HG03103 (cell line): ENCODE measurements around the gene SUPT4H1.
"Not testable (repeated sequence)": the region's sequence is repeated elsewhere in the genome, so short reads cannot be mapped to it uniquely, and the experiment has no call there.

Experiments
- ATAC-seq: cut with Tn5 transposase; IDR thresholded peaks from one replicate; pipeline ENCODE4 v1.9.1; 2021; ENCODE audit warnings: low read depth; ENCODE audit not compliant: unreplicated experiment

Gene SUPT4H1

DNA sequence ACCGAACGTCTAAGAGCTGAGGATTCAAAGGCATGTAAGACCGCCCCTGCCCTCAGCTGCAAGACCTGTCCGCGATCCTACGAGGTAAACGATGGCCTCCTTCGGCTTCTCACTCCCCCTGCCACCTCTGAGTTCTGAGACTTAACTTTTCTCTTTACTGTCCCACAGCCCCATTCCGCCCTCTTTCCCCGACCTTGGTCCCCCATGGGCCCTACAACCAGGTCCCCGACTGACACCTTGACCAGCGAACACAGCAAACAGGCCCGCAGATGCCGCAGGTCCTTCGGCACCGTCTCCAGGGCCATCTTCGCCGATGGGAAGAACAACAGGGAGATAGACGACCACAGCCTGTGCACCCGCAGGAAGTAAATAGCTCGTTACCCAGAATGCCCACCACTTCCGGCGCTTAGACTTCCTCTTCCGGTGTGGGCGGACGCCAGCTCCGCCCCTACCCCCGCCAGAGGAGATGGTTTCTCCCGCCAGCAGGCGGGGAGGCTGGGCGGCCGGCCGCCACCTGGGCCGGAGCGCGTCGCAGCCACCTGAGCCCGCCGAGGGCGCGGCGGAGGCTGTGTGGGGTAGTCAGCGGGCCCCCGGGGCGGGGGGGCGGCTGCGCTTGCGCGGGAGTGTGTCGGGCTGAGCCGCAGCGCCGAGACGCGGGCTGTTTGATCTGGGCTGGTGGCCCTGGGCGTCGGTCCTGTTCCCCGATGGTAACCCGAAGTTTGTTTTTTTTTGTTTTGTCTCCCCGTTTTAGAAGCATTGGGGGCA is at the start of gene SUPT4H1:
TSS of gene SUPT4H1 (minus strand) at position 371 of the 765 bp plus-strand sequence. CDS start at position 305, 66 bp downstream.
- ATAC-seq, result peak; percentile 81

DNA sequence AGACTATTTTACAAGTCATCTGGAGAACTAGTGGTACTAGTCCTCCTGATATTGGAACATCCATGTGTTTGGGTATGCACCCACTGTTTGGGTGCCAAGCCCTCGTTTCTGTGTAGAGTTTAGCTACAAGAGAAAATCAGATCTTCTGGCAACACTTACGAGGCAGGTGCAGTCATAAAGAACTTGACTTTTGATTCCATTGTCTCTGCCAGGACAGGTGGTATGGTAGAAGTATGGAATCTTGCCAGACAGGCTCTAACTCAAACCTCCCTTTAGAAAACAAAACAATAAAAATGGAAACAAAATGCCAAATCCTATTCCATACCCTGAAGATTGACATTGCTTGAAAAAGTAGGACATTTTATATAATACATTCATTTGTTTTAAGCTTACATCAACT is 49.3 kb upstream of the SUPT4H1 start:
- ATAC-seq, result no peak

DNA sequence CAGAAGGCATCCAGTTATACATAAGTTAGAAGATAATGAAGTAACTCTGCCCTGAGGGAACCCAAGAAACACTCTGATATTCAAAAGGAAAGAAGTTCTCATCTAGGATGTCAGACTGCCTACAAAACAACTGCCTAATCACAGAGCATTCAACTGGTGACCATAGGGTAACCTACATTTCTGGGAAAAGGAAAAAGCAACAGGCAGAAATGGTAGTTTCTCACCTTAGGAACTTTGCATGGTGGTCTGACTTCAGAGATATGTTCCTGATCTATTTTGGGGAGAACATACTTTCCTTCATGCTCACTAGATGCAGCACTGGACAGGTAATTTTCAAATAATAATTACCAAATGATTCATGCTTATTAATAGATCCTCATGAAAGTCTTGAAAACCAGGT is 48.8 kb upstream of the SUPT4H1 start:
- ATAC-seq, result no peak

DNA sequence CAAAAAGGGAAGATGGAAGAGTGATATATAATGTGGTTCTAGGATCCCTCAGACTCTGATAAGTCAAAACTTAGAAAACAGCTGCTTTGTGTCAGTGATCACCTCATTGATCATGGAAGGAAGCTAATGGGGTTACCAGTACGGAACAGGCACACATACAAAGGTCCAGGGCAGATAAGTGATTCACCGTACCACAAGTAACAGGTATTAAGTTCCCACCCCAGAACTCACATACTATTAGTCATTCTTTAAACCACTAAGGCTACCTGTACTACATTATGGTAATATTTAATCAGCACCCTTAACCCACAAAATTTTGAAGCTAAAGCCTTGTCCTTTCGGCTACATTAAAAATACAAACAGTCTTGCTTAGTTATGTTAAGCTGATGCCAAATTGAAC is 48.0 kb upstream of the SUPT4H1 start:
- no peak for ATAC-seq

DNA sequence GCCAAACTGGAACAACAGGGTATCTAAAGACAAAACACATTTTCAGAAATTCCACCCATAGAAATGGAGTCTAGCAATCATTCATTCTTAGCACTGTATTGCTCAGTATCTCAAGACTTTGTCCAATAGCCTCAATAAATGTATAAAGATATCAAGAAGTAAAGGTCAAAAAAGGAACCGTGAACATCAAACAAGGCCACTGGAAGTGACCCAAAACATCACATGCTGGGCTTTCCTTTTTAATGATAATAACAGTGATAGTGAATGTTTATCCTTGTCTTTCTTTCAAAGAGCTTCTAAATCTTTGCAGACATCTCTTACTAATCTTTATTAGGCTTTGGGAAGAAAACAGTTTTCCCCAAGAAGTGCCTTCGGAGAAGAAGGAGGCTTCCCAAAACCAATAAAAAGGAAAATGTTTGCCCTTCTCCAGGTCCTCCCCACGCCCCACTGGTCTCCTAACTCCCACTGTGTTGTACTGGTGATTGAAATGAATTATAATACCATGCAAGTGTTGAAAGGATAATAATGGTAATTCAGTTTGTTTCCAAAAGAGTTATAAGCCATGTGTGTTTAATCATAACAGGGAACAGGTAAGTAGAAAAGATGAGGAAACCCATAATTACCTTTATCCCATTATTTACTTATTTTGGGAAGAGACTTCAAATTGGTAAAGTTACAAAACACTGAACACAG is 46.7 kb upstream of the SUPT4H1 start:
- ATAC-seq, result no peak

DNA sequence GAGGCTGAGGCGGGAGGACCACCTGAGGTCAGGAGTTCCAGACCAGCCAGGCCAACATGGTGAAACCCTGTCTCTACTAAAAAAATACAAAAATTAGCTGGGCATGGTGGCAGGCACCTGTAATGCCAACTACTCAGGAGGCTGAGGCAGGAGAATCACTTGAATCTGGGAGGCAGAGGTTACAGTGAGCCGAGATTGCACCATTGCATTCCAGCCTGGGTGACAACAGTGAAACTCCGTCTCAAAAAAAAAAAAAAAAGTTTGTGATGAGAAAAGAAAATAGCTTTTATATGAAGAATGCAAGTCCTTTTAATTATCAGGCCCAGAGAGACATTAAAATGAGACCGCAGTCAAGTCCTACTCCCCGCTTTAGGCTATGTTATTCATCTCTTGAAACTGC is 45.4 kb upstream of the SUPT4H1 start:
- not testable (repeated sequence) for ATAC-seq

DNA sequence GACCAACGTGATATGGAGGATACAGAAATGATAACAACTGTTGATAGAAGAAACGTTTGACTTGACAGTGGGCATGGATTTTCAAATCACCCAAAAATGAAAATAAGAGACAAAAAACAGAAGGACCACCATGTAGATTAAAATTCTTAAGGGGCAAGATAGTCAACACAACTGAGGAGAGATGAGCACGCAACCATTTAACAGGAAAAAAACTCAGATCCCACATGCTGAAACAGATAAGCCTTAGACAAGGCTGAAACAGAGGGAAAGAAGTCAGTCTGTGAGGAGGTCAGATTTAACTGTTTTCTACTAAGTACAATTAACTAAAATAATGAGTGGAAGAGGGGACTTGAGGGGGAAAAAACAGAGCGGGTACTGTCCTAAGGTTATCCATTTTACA is 44.2 kb upstream of the SUPT4H1 start:
- ATAC-seq, result no peak

DNA sequence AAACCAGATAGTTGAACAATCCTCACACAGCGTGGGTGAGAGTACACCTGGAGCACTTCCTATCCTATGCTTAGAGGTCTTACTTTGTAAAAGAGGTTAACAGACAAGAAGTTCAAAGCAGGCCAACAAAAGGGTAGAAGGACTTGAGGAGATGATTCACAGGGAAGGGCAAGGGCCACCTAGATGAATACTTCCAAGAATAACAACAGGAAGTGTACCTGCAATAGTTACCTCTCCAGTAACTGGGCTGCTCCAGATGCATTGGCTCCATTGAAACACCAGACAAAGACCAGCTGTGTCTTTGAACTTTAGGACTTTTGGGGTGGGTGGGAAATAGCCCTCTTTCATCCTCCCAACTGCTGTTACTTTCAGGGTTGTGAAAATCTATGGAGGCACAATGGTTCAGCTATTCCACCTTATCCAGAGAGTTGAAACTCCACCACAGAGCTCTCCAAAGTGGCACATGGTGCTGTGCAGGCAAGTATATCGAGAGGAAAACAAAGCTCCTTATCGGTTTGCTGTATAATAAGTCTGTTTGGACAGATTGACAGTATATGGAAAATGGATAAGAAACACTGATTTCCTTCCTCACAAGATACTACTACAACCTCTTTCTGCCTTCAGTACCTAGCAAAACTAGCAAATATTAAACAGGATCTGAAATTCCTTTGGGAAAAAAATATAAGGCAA is 42.7 kb upstream of the SUPT4H1 start:
- no peak for ATAC-seq

DNA sequence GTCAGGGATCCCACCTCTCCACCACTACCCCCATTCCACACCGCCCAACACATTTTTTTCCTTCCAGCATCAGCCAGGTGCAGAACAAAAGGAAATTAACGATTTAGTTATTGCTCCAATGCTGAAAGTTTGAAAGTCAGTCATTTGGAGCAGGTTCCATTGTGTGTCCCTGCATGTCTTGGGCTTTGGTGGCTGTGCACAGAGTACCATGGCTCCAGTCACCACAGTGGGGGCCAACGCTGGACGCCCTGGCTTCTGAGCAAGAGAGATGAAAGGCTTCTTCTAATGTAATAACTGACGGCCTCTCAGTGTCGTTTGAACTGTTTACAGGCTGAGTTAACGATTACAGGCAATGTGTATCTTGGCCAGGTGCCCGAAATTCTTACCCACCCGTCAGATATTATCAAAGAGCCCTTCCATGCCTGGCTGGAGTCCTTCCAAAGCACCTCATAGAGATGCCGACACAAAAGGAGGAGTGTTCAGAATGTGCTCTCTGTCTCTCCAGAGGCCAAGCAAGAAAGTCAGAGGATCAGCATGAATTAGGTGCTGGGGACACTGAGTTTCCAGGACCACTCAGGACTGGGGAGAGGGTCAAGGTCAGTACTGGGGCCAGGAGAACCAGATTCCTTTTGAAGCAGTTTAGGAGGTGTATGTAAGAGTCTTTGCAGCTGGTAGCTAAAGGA is 39.4 kb upstream of the SUPT4H1 start:
- ATAC-seq, result no peak

DNA sequence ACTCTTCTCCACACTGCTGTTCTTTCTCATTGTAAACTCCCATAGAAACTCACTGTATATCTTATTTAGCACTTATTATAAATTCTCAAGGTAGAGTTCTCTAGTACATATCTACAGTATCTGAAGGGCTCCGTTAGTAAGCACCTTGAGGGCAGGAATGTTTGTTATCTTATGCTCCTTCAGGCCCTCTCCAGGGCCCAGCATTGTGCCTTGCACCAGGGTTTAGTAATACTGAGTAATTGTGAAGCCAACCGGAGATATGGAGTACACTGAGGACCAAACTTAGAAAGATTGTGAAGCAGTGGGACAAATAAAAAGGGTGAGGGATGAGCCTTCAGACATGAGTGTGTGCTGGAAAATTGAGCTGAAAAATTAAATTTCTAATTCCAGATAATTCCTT is 38.9 kb upstream of the SUPT4H1 start:
- ATAC-seq, result no peak

DNA sequence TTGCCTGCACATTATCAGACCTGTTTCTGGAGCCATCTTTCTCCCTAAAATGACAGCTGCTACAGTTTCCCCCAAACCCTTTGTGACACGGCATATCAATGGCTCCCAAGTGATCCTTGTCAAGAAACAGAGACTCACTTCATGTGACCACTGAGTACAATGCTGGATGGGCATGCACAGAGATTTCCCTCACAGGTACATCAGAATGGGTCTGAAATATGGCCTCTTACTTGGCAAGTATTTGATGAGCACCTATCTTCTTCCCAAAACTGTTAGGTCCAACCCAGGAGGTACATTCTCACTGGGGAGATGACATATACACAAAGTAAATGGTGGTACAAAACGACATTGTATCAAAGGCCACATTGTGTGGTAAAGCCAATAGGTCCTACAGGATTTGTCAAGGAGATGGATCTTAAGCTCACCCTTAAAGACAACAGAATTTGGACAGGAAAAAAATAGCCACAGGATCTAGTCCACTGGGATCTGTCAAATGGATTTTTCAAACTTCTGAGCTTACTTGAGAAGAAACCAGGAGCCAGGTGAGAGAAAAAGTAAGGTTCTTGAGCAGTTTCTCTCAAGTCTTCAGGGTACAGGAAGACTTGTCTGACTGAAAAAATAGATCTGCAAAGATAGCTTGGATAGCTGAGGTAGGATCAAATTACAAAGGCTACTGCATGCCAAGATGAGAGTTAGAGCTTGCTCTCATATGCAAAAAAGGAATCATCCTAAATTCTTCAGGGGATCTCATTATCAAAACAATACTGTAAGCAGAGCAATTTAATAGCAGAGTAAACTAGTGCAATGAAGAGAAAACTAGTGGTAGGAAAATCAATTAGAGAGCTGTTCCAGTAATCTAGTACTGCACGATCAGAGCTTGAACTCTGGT is 36.5 kb upstream of the SUPT4H1 start:
- ATAC-seq, result no peak

DNA sequence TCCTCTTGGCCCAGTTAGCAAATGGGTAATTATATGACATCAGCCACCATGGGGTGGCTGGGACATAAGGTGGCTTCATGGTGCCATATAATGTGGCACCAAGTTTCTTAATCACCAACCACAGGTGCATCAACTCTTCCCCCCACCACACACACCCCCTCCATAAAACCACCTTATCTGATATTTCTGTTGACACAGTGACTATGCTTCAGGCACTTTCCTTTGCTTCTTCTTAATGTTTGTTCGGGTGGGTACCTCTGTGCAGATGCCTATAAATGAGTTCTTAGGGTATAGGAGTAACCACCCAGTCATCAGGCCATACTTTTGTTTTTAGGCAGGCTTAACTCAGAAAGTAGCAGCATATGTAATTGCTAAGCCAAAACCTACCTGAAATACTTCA is 35.8 kb upstream of the SUPT4H1 start:
- no peak for ATAC-seq

DNA sequence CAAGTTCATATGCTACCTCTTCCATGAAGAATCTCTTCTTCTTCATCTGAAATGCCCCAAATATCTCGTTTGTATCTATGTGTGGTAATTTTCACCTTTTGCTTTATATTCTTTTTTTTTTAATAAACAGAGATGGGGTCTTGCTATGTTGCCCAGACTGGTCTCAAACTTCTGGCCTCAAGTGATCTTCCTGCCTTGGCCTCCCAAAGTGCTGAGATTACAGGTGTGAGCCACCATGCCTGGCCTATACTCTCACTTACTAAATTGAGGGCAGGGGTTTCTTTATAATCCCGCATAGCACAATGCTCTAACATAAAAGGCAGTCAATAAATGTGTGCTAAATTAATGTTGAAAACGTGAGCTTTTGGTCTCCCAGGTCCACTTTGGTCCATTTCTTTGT is 34.7 kb upstream of the SUPT4H1 start:
- ATAC-seq, result no peak

DNA sequence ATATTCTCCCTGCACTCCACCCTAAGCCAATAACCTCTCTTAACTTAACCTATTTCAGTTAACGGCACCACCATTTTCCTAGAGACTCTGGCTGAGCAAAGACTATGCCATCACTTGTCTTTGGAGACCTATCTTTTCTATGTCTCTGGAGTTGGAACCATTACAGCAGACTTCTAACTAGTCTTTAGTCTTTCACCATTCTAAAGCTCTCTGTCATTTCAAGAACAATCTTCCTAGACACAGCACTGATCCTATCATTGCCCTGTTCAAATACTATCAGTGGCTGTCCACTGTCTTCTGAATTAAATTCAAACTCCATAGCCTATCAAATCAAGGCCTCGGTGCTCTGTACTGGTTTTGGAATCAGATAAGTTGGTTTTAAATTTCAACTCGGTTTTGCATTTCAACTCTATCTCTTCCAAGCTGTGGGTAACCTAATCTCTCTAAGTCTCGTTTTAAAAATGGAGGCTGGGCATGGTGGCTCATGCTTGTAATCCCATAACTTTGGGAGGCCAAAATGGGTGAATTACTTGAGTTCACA is 33.4 kb upstream of the SUPT4H1 start:
- ATAC-seq, result no peak

DNA sequence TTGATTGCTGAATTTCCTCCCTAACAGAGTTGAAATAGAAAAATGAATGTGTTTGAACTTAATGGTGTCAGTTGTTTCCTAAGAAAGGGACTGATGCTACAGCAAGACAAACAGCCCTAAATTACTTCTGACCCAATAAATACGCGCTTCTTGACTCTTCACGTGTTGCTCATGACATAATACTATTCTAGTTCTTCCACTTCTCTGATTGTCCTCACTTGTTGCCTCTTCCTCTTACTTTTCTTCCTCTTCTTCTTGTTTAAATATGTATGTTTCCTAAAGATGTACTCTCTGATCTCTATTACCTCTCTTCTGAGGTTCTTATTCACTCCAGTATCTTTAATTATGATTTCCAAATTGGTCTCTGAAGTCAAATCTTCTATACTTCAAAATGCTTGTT is 32.9 kb upstream of the SUPT4H1 start:
- ATAC-seq, result no peak

DNA sequence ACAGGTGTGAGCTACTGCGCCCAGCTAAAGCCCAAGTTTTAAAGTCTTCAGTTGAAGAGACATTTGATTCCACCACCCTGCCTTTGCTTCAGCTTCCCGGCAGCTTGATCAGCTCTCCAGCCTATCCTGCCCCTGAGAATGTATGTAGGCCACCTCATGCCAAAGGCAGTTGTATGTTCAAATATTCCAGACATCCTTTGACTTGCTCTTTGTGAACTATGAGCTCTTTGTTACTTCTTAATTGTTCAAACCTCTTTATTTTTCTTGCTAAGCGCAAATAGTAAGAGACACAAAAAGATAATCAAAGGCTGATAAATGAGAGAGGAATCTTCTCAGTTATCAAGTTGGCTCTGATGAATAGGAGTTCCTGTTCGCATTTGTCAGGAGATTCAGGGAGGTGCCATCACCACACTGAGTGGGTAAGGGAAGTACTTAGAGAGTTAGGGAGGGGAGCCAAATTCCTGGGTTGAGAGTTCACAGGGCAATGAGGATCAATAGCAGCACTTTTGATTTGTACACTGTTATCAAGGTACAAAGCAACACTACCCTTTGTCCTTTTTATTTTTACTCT is 32.0 kb upstream of the SUPT4H1 start:
- ATAC-seq, result no peak

DNA sequence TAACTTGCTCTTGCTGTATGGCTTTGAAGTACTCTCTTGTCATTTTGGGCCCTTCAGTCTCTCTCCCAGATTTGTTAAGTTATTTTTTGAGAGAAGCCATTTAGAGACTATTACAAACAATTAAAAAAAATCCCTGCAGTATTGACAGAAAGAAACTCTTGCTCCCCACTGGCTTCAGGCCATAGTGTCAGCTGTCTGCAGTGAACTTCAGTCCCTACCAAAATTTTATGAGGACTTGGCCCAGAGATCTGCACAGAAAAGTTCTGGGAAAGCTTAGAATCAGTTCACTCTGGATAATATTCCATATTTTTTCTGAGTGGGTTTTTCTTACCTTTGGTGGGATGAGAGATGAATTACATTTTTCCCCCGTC is 30.9 kb upstream of the SUPT4H1 start:
- ATAC-seq, result no peak

DNA sequence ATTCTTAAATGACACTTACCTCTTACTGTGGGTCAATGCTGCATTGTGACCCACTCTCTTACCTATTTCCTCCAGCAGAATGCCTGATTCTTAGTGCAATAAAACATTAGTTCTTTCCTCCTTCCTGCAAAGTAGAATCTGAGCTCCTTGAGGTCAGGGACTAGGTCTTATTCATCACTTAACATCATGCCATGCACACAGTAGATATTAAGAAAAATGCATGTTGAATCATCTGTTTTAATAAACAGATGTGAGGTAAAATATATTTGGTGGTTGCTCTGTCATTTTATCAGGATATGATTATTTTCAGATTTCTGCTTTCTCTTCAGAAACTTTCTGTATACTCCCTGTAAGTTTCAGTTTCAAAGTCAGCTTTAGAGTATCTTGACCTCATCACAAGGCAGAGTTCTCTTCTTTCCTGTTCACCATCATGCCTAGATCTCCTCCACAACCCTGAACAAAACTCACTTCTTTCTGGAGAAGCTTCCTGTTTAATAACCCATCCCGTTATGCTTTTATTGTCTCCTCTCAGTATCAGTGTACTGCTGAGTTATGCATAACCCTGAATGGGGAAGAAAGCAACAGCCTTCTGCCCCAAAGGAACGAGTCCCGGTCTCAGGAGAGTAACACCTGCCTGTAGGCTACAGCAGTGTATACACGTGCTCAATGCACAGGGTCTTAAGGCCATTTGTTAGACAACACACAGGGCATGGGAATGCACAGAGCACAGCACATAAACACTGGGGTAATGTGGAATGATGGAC is 30.3 kb upstream of the SUPT4H1 start:
- no peak for ATAC-seq
